Motor neuron (in vitro differentiated cells): ENCODE measurements around the gene CNOT4. TPM values are rescaled to one million over a fixed set of nuclear protein-coding genes. Genes with fewer than 3 reads are reported as not detected.
"Not testable (repeated sequence)": the region's sequence is repeated elsewhere in the genome, so short reads cannot be mapped to it uniquely, and the experiment has no call there.

ENCODE experiments used
- ATAC-seq, 8 experiments: fragments of 200-7000 bp; cut with Tn5 transposase; replicated peaks in 6 of 8; 2 replicates each; pipeline ENCODE4 v1.8.0; 2021; ENCODE audit warnings: mild to moderate bottlenecking in 8 of 8, moderate library complexity in 8 of 8
- H3K27ac ChIP-seq, 2 donors: fragments of 250-450 bp; sonication (Bioruptor Pico); 2 replicates each; pipeline ENCODE4 v1.9.0; 2021; ENCODE audit warnings: antibody characterized with exemption in 2 of 2, mild to moderate bottlenecking in 2 of 2, moderate library complexity in 1 of 2
- H3K4me1 ChIP-seq, 2 donors: fragments of 250-450 bp; sonication (Bioruptor Pico); replicated peaks in 1 of 2; 2 replicates each; pipeline ENCODE4 v1.6.1; 2021; ENCODE audit warnings: antibody characterized with exemption in 2 of 2, mild to moderate bottlenecking in 2 of 2, moderate library complexity in 1 of 2
- H3K4me3 ChIP-seq, 5 donors: fragments of 250-450 bp; sonication (Bioruptor Pico); 2 replicates each; pipeline ENCODE4 v1.9.0; 2021; ENCODE audit warnings: antibody characterized with exemption in 5 of 5, mild to moderate bottlenecking in 5 of 5, moderate library complexity in 4 of 5
- WGBS, 10 experiments: fragments of 450-650 bp; shearing (Covaris generic); methylation state at CpG; one replicate each; pipeline ENCODE4 v1.0.0; 2022; 5-methylcytosine and 5-hydroxymethylcytosine counted together
- in situ Hi-C, 9 experiments: fragments of 400-800 bp; cut with MboI; loops; one replicate each; pipeline ENCODE4 v1.15.0; 2021; ENCODE audit warnings: low sequenced_read_pairs in 9 of 9, low pct_unique_long_range_greater_than_20kb in 2 of 9; ENCODE audit not compliant: unreplicated experiment in 9 of 9
- total RNA-seq, 8 experiments: library from RNA; unstranded; fragments of 300-600 nt; gene quantifications; 2 replicates each; pipeline versions ENCODE4 v1.2.3 to v1.2.4, GENCODE V29; 2022

Gene CNOT4
- total RNA-seq, 8 experiments from 2014 or later: 10.5 to 22.6 (median 15.5) TPM

DNA sequence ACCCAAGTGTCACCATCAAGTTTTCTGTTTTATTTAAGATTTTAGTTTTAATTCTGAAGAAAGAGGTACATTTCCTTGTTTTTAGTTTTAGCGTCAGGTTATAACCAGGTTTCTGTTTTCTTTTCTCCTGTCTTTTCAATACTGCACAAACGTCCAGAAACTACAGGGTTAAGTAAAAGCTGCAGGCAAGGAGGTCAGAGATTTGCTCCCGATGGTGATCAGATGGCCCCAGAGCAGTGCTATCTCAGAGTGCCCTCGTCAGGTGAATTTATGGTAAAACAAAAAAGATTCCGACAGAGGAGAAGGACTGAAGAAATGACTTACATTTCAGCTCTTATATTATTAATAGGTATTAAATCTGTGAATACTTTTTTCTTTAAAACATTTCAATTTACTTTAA lies 148.1 kb downstream of the CNOT4 start:
- H3K4me1 ChIP-seq: no peaks in the 10 kb centered on the region
- no peak for ATAC-seq
- in situ Hi-C loops: no loop called here
- no peak overlapping the region for H3K4me3 ChIP-seq
- no peak overlapping the region for H3K27ac ChIP-seq
- WGBS, 10 experiments: 0 to 89% (median 55%) methylated on average over 1 to 5 of the region's 5 CpGs

- H3K4me1 ChIP-seq: no peaks in the 10 kb centered on the region
- in situ Hi-C loops: no loop called here
- H3K27ac ChIP-seq: no peak overlapping the region
- no peak for ATAC-seq
- WGBS, 10 experiments: 10 to 100% (median 83%) methylated on average over 1 to 5 of the region's 5 CpGs; no CpG with 5 or more reads in 1 of the 10 experiments
- no peak overlapping the region for H3K4me3 ChIP-seq
Observed at GRCh38 chr7:135359615-135360014, 150.3 kb downstream of the CNOT4 start.

- 38 to 92% (median 67%) methylated on average over 1 to 4 of the region's 4 CpGs for WGBS, 10 experiments
- Histone ChIP-seq H3K4me3 (no peak overlapping the region), H3K4me1 (no peaks in the 10 kb centered on the region), H3K27ac (no peak overlapping the region)
- no peak for ATAC-seq
- in situ Hi-C loops: no loop called here
Observed at GRCh38 chr7:135355377-135356048, 154.4 kb downstream of the CNOT4 start.

DNA sequence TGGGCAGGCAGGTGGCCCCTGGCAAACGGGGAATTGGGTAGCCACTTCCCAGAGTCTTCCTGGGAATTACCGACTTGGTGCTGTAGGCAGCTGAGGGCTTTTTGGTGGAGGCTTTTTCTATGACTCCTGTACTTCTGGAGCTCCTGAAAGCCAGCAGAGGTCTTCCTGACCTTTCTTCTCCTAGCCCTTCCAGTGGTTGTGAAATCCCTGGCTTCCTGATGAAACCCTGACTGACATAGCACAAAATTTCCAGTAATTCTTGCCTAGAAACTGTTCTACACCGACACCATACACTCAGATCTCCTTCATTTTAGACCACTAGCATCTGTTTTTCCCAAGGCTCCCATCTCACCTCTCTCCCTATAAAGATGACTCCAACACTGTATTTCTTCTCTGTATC lies 156.1 kb downstream of the CNOT4 start:
- in situ Hi-C loops: no loop called here
- Histone ChIP-seq H3K4me3 (no peak overlapping the region), H3K4me1 (peaks cover 0 to 9% of the 10 kb centered on the region in 2 donors), H3K27ac (no peak overlapping the region)
- 38 to 100% (median 66%) methylated on average over 1 to 3 of the region's 3 CpGs; no CpG with 5 or more reads in 2 of the 10 experiments for WGBS, 10 experiments
- no peak for ATAC-seq

GRCh38 chr7:135352285-135352684 lies 157.6 kb downstream of the CNOT4 start:
- no peak overlapping the region for H3K27ac ChIP-seq
- H3K4me3 ChIP-seq: no peak overlapping the region
- peaks cover 0 to 23% of the 10 kb centered on the region in 2 donors for H3K4me1 ChIP-seq
- in situ Hi-C loops: no loop called here
- ATAC-seq: no peak
- WGBS, 10 experiments: 60 to 94% (median 77%) methylated on average over 1 to 5 of the region's 5 CpGs

- WGBS, 10 experiments: 60 to 95% (median 86%) methylated on average over 1 to 9 of the region's 9 CpGs; no CpG with 5 or more reads in 2 of the 10 experiments
- ATAC-seq, H3K4me3 ChIP-seq, H3K27ac ChIP-seq, in situ Hi-C loops: not testable (repeated sequence)
- peaks cover 0 to 23% of the 10 kb centered on the region in 2 donors for H3K4me1 ChIP-seq
Observed at GRCh38 chr7:135351070-135351469, 158.8 kb downstream of the CNOT4 start.

DNA sequence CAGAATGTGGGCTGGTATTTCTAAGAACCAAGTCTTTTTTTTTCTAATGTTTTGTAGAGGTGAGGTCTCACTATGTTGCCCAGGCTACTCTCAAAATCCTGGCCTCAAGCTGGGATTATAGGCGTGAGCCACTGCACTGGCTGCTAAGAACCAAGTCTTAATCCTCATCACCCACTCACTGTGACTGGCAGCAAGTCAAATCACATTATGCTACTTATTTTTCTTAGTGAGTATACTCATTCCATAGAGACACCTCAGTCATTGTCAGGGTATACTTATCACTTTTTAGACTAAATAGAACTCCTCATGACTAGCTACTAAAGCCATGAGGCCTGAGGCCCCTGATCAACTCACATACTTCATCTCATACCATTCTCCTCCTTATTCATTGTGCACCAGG lies 160.2 kb downstream of the CNOT4 start:
- H3K4me1 ChIP-seq: peaks cover 0 to 23% of the 10 kb centered on the region in 2 donors
- in situ Hi-C loops: no loop called here
- no peak for ATAC-seq
- no peak overlapping the region for H3K4me3 ChIP-seq
- no peak overlapping the region for H3K27ac ChIP-seq
- WGBS, 10 experiments: 75% methylated on average over 1 of the region's 1 CpG; no CpG with 5 or more reads in 9 of the 10 experiments

DNA sequence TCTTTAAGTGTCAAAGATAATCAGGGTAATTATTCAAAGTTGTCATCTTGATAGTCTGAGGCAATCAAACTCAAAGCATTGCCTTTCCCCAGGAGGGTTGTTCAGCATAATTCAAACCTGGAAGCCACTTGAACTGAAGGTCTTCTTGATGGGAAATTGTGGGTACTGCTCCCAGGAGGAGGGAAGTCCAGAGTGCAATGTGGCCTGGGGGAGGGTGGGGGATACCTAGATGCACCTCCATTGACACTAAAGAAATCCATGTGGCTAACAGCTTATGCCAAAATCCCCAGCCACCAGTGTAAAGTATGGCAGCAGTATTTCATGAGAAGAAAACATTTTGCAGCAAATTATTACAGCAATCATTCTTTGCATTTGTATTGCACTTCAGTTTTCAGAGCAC lies 161.4 kb downstream of the CNOT4 start:
- in situ Hi-C loops: no loop called here
- Histone ChIP-seq H3K4me3 (no peak overlapping the region), H3K4me1 (peaks cover 0 to 23% of the 10 kb centered on the region in 2 donors), H3K27ac (no peak overlapping the region)
- ATAC-seq: peak in 1 of 8 experiments; percentile 85

DNA sequence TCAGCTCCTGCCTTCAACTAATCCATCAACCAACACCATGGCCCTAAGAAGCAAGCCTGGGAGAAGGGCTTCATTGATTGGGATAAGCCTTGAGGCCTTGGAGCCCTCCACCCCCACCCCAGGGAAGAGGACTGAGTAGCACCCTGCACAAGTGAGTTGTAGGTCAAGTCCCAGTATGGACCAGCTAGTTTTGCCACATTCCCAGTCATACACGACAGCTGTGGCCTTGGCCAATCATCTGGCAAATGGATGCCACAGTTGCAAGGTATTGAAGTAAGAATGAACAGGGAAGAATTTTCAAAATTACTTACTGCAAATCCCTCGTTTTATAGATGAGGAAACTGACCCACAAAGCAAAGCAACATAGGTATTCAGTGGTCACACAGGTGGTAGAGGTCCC lies 166.5 kb downstream of the CNOT4 start:
- Histone ChIP-seq H3K4me3 (no peak overlapping the region), H3K27ac (no peak overlapping the region), H3K4me1 (peaks cover 0 to 9% of the 10 kb centered on the region in 2 donors)
- 0 to 14% (median 0%) methylated on average over 1 to 2 of the region's 2 CpGs; no CpG with 5 or more reads in 6 of the 10 experiments for WGBS, 10 experiments
- ATAC-seq: no peak
- in situ Hi-C loops: no loop called here

GRCh38 chr7:135342887-135343286 lies 167.0 kb downstream of the CNOT4 start:
- no peak for ATAC-seq
- WGBS, 10 experiments: 0 to 89% (median 70%) methylated on average over 2 to 7 of the region's 10 CpGs; no CpG with 5 or more reads in 3 of the 10 experiments
- Histone ChIP-seq H3K4me1 (peaks cover 0 to 5% of the 10 kb centered on the region in 2 donors), H3K27ac (no peak overlapping the region), H3K4me3 (no peak overlapping the region)
- in situ Hi-C loops: no loop called here

DNA sequence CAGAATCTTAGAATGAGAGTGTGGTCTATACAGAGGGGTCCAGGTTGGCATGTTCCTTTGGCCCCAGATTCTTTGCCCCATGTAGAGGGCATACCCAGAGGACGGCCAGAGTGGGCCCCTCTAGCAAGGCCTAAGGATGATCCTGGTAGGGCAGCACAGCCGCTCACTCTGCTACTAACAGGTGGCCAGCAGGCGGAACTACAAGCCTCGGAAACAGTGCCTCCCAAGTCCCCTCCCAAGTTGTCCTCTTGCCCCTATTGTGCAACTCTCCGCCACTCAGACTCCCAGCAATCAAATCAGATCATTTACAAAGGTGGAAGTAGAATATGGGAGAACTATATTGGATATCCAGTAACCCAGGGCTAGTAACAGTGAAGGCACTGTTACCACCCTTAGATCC lies 168.9 kb downstream of the CNOT4 start:
- Histone ChIP-seq H3K4me3 (no peak overlapping the region), H3K27ac (no peak overlapping the region), H3K4me1 (no peaks in the 10 kb centered on the region)
- 20 to 83% (median 63%) methylated on average over 1 to 4 of the region's 5 CpGs; no CpG with 5 or more reads in 3 of the 10 experiments for WGBS, 10 experiments
- no peak for ATAC-seq
- in situ Hi-C loops: no loop called here

DNA sequence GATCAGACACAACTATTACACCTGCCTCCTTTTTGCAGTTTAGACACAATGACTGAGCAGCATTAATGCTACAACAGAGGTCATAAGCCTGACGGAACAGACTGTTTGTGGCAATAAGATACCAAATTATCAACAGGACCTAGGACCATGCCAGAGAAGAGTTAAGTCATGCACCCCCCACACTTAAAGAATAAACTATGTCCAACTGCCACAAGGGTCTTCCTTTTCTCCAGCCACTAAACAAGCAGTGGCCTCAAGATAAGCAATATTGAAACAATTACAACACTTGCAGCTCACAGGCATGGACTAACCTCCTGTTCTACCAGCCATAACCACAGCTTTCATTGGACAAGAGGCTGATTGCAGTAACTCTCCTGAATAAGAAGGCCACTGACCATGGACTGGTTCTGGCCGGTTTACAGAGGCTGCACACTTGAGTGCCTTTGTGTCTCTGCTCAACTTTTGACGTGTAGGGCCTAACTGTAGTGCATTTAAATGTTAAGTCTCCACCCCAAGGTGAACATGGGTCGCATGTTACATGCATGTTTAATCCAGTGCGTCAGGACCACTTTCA lies 171.8 kb downstream of the CNOT4 start:
- peaks cover 0 to 3% of the 10 kb centered on the region in 2 donors for H3K4me1 ChIP-seq
- no peak overlapping the region for H3K4me3 ChIP-seq
- in situ Hi-C loops: no loop called here
- 25 to 100% (median 79%) methylated on average over 1 to 5 of the region's 5 CpGs; no CpG with 5 or more reads in 1 of the 10 experiments for WGBS, 10 experiments
- no peak overlapping the region for H3K27ac ChIP-seq
- no peak for ATAC-seq

GRCh38 chr7:135337506-135337905 lies 172.4 kb downstream of the CNOT4 start:
- no peak overlapping the region for H3K4me3 ChIP-seq
- H3K27ac ChIP-seq: no peak overlapping the region
- peaks cover 0 to 3% of the 10 kb centered on the region in 2 donors for H3K4me1 ChIP-seq
- 40 to 100% (median 71%) methylated on average over 1 to 4 of the region's 5 CpGs; no CpG with 5 or more reads in 5 of the 10 experiments for WGBS, 10 experiments
- in situ Hi-C loops: no loop called here
- ATAC-seq: no peak
